Ecto neural progenitor cell (in vitro differentiated cells): ENCODE data around the gene GPR3.
"Not testable (repeated sequence)": the region's sequence is repeated elsewhere in the genome, so short reads cannot be mapped to it uniquely, and the experiment has no call there.

Source experiments
- DNase-seq: peaks from one replicate; pipeline ENCODE4 v3.0.0-alpha.2; 2018; ENCODE audit warnings: low spot score

GPR3 gene

DNA sequence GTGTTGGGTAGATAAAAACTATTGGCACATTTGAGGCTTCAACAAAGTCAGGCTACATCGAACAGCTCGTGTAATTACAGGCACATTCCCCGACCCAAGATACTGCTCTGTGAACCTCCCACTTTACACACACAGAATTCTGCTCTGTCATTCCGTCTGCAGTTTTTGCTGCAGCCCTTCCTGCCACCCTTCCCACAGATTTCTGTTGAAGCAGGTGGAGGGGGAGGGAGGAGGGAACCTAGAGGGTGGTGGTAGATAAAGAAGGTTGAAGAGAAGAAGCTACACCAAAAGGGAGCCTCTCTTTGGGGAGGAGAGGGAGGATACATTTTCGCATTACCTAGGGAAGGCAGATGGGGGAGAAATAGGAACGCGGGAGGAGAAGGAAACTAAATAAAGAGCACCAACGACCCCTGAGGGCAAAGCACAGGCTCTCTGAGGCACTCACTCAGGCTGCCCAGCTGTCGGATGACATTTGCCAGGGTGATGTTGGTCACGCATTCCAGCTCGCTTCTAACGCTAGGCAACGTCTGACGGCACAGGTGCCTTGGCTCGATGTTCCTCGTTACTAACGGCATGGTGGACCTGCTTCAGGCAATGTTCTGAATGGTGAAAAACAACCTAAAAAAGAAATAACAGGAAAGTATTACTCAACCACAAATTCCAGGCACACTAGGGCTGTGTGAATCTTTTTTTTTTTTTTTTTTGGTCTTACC is 36.0 kb downstream of the GPR3 start:
- DNase-seq, result no peak

DNA sequence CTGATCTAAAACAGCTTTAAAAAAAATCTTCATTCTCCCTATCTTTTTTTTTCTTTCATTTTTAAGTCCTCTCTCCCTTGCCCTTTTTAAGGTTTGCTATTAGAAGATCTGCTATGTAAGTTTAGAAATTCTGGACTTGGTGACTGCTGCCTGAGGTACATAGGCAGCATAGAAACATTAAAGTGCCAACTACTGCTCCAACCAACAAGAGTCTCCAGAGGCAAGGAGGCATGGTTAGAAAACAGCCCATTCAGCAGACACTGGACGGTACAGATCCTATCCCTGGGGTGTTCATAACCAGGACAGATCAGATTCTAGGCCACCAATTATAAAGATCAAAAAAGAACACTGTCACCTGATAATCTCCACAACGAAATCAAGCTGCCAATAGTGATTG is 36.6 kb downstream of the GPR3 start:
- DNase-seq, result no peak

DNA sequence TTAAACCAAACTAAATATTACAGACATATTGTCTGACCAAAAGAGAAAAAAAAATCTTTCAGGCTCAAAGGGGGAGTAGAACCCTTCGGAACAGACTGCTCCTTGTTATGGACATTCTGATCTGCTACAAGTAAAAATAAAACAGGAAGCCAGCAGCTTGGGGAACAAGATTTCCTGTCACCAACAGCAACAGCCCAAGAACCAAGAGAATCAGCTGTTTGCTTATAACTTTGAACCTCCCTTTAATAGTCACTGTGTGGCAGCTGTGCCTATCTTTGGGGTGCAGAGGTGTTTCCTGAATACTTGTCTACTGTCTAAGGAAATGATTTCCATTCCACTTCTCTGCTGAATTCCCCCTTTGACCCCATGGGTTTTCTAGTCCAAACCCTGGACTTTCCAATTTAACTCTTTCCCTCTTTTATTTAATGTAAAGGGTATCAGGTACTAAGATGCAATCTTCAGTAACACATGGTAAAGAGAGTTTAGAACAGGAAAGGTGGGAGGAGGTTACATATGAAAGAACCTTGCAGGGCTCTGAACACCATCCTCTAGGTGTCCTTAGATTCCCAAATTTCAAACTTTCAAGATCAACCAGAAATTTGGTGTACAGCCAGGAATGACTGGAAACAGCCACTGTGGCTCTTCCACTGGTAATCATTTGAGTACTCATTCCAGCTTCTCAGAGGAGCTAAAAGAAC is 38.6 kb downstream of the GPR3 start:
- DNase-seq, result no peak

GRCh38 chr1:27431601-27431940 is 39.1 kb downstream of the GPR3 start:
- DNase-seq, result no peak

DNA sequence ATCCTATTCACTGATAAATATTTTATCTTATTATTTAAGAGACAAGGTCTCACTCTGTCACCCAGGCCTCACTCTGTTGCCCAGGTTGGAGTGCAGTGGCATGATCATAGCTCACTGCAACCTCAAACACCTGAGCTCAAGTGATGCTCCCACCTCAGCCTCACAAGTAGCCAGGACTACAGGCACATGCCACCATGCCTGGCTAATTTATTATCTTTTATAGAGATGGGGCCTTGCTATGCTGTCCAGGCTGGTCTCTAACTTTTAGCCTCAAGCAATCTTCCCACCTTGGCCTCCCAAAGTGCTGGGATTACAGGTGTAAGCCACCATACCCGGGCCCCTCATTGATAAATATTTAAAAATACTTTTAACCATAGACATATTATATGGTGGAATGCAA is 40.3 kb downstream of the GPR3 start:
- DNase-seq, result not testable (repeated sequence)

DNA sequence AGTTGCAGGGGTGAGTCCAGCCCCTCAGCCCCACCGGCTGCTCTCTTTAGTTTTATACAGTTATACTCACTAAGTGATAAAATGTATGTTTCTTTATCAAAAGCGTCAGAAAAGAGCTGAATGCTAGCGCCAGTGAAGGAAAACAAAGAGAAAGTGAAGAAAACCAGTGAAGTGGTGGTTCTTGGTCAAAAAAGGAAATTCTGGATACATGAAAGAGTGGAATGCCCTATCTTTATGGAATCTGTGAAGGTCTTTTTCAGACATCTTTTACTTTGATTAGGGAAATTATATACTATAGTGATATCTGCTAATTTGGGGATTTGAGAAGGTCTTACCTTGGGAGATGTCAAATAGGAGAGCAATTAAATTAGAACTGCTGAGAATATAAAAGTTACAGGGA is 41.3 kb downstream of the GPR3 start:
- no peak for DNase-seq

- DNase-seq, result no peak
Observed at GRCh38 chr1:27435566-27436203, 43.3 kb downstream of the GPR3 start.

DNA sequence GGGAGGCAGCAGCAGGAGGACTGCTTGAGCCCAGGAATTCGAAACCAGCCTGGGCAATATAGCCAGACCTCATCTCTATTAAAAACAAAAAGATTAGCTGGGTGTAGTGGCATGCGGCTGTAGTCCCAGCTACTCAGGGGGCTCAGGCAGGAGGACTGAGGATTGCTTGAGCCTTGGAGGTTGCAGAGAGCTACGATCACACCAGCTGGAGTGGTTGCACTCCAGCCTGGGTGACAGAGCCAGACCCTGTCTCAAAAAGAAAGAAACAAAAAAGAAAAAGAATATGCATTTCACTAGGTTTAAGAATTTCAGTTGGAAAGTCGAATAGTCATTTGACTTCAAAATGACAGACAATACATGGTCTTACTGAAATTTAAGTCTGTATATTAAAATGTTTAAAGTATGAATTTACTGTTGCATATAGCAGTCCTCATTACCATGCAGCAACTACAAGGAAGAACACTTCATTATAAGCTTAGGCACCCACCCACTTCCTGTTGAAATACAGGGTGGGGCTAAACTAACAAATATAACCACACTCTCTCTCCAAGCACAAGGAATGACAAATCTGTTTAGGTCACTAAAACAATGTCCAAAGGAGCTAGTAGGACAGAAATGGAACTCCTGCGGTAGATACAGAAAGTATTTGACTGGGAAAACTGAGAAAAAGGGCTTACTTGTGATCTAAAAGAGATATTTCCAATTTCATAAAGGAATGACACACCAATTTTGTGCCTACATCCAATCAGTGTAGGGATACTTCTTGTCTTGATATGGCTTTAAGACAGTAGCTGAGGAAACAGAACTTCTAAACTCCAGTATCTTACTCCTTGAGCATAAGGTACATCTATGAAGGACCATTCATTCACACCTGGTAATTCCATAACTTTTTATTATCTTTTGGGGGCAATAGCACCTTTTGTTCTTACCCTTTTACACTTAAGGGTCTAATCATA is 44.1 kb downstream of the GPR3 start:
- no peak for DNase-seq

GRCh38 chr1:27438621-27439061 is 46.2 kb downstream of the GPR3 start:
- DNase-seq, result no peak

DNA sequence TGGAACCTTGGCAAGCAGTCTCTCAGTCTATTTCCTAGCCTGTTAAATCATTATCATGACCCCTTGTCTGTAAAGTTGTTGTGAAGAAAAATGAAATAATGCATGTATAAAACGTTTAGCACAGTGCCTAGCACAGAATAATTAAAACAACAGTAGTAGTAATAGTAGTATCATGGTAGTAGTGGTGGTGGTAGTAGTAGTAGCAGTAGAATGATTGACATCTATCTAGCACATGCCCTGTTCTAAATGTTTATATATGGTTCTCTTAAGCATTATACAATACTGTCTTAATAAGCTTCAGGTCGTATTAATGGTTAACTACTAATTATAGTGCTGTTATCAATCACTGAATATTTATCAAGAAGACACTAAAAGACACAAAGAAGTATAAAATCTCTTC is 46.7 kb downstream of the GPR3 start:
- no peak for DNase-seq

DNA sequence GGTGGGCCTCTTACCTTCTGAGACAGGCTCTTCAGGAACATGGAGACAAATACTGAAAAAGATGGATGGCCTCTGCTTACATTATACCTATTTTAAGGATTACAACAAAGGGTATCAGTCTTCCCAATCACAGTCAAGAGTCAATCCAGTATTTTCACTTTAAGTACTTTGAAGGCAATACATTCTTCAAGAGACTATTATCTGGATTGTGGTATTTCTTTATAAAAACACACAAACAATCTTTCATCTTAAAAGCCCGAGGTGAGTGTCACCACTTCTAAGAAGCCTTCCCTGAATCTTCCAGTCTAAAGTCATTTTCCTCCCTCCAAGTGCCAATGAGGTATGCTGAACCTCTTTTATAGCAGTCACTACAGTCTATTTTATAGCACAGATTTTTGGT is 52.2 kb downstream of the GPR3 start:
- no peak for DNase-seq
